Mesenchymal stem cell (in vitro differentiated cells and primary cell): ENCODE data around the gene DNAJA4.

Experiments used
- DNase-seq: peaks from one replicate; pipeline ENCODE4 v3.0.0-alpha.2; 2013
- H2AFZ ChIP-seq: one replicate; pipeline ENCODE4 v1.6.1; 2013; ENCODE audit warnings: low read depth, mild to moderate bottlenecking, control low read depth, inconsistent platforms, low read length, moderate library complexity
- H2AK5ac ChIP-seq: 2 replicates; pipeline ENCODE4 v1.6.1; 2013; ENCODE audit warnings: low read length, moderate library complexity, mild to moderate bottlenecking, inconsistent platforms; ENCODE audit not compliant: severe bottlenecking
- H2BK120ac ChIP-seq: one replicate; pipeline ENCODE4 v1.6.1; 2013; ENCODE audit warnings: low read depth, mild to moderate bottlenecking, inconsistent platforms, low read length, moderate library complexity
- H2BK12ac ChIP-seq, 2 experiments: one replicate each; pipeline ENCODE4 v1.6.1; 2013; ENCODE audit warnings: inconsistent platforms in 2 of 2, low read length in 2 of 2, mild to moderate bottlenecking in 2 of 2, moderate library complexity in 2 of 2, control low read depth in 1 of 2
- H2BK15ac ChIP-seq: one replicate; pipeline ENCODE4 v1.6.1; 2013; ENCODE audit warnings: mild to moderate bottlenecking, low read depth, inconsistent platforms; ENCODE audit not compliant: poor library complexity, severe bottlenecking
- H2BK5ac ChIP-seq: 2 replicates; pipeline ENCODE4 v1.6.1; 2013; ENCODE audit warnings: low read depth, mild to moderate bottlenecking, low read length, control low read depth, inconsistent platforms; ENCODE audit not compliant: poor library complexity, severe bottlenecking
- H3K14ac ChIP-seq, 2 experiments: one replicate each; pipeline ENCODE4 v1.6.1; 2013; ENCODE audit warnings: inconsistent platforms in 2 of 2, low read length in 2 of 2, control low read depth in 1 of 2, mild to moderate bottlenecking in 1 of 2, moderate library complexity in 1 of 2
- H3K18ac ChIP-seq, 2 experiments: one replicate each; pipeline ENCODE4 v1.6.1; 2013; ENCODE audit warnings: inconsistent platforms in 2 of 2, low read length in 2 of 2, control low read depth in 1 of 2, low read depth in 1 of 2, mild to moderate bottlenecking in 1 of 2
- H3K23ac ChIP-seq, 2 experiments: one replicate each; pipeline ENCODE4 v1.6.1; 2013; ENCODE audit warnings: inconsistent platforms in 2 of 2, low read length in 2 of 2, mild to moderate bottlenecking in 2 of 2, moderate library complexity in 2 of 2, control low read depth in 1 of 2
- H3K27ac ChIP-seq: 2 replicates; pipeline ENCODE4 v1.5.1; 2013; ENCODE audit warnings: mild to moderate bottlenecking, moderate library complexity, low read length, control low read depth, inconsistent platforms; ENCODE audit not compliant: poor library complexity, severe bottlenecking
- H3K27me3 ChIP-seq, 2 experiments: 2 replicates each; pipeline versions ENCODE4 v1.6.1 to v1.7.0; 2013; ENCODE audit warnings: low read length in 2 of 2, mild to moderate bottlenecking in 2 of 2, moderate library complexity in 2 of 2, control low read depth in 1 of 2, inconsistent platforms in 1 of 2; ENCODE audit not compliant: control insufficient read depth in 1 of 2, insufficient read depth in 1 of 2
- H3K36me3 ChIP-seq, 2 experiments: 2 replicates each; pipeline versions ENCODE4 v1.6.1 to v1.7.0; 2013; ENCODE audit warnings: low read length in 2 of 2, control low read depth in 1 of 2, inconsistent platforms in 1 of 2, low read depth in 1 of 2, mild to moderate bottlenecking in 1 of 2; ENCODE audit not compliant: insufficient read depth in 2 of 2, control insufficient read depth in 1 of 2
- H3K4ac ChIP-seq, 2 experiments: one replicate each; pipeline ENCODE4 v1.6.1; 2013; ENCODE audit warnings: inconsistent platforms in 2 of 2, low read length in 2 of 2, mild to moderate bottlenecking in 2 of 2, moderate library complexity in 2 of 2, control low read depth in 1 of 2, low read depth in 1 of 2
- H3K4me1 ChIP-seq: 2 replicates; pipeline ENCODE4 v1.6.1; 2013; ENCODE audit warnings: low read depth, low read length, control low read depth; ENCODE audit not compliant: control insufficient read depth, insufficient read depth
- H3K4me2 ChIP-seq: 2 replicates; pipeline ENCODE4 v1.6.1; 2013; ENCODE audit warnings: low read length, mild to moderate bottlenecking, inconsistent platforms; ENCODE audit not compliant: poor library complexity, severe bottlenecking
- H3K4me3 ChIP-seq, 2 experiments: 2 replicates each; pipeline versions ENCODE4 v1.5.1 to v1.7.0; 2013; ENCODE audit warnings: low read length in 2 of 2, mild to moderate bottlenecking in 2 of 2, control low read depth in 1 of 2, low read depth in 1 of 2; ENCODE audit not compliant: insufficient read depth in 1 of 2
- H3K79me1 ChIP-seq: replicated peaks from 2 replicates; pipeline ENCODE4 v1.6.1; 2013; ENCODE audit warnings: mild to moderate bottlenecking, control low read depth, low read length, inconsistent platforms; ENCODE audit not compliant: poor library complexity, severe bottlenecking
- H3K9ac ChIP-seq: 2 replicates; pipeline ENCODE4 v1.7.0; 2013; ENCODE audit warnings: mild to moderate bottlenecking, low read length, moderate library complexity
- H3K9me3 ChIP-seq: 2 replicates; pipeline ENCODE4 v1.7.0; 2013; ENCODE audit warnings: mild to moderate bottlenecking, low read length; ENCODE audit not compliant: control insufficient read depth
- H4K8ac ChIP-seq: one replicate; pipeline ENCODE4 v1.6.1; 2013; ENCODE audit warnings: inconsistent platforms, mild to moderate bottlenecking, low read length, moderate library complexity
- H4K91ac ChIP-seq: one replicate; pipeline ENCODE4 v1.6.1; 2013; ENCODE audit warnings: mild to moderate bottlenecking, low read length, inconsistent platforms
- WGBS: methylation state at CpG from one replicate; pipeline ENCODE4 v1.1.7; 2013; ENCODE audit warnings: mixed read lengths; 5-methylcytosine and 5-hydroxymethylcytosine counted together

The DNAJA4 gene

GRCh38 chr15:78222745-78223395, 41.5 kb upstream of the DNAJA4 start:
- Histone ChIP-seq H3K18ac (no peak overlapping the region), H2BK12ac (no peak overlapping the region), H2BK15ac (no peak overlapping the region), H3K27ac (no peak overlapping the region), H3K4ac (no peak overlapping the region), H3K79me1 (no peaks in the 10 kb centered on the region), H4K8ac (no peak overlapping the region), H3K23ac (no peak overlapping the region), H3K4me3 (no peak overlapping the region), H2AK5ac (no peak overlapping the region), H3K27me3 (peaks cover 0 to 19% of the 10 kb centered on the region in 2 experiments), H3K36me3 (no peaks in the 10 kb centered on the region), H2AFZ (no peak overlapping the region), H3K4me2 (no peak overlapping the region), H3K9me3 (no peaks in the 10 kb centered on the region), H2BK120ac (no peak overlapping the region), H4K91ac (no peak overlapping the region), H3K14ac (no peak overlapping the region), H3K9ac (no peak overlapping the region), H3K4me1 (no peaks in the 10 kb centered on the region), H2BK5ac (no peak overlapping the region)
- DNase-seq = no peak
- 97% methylated on average over 5 of the region's 5 CpGs for WGBS

DNA sequence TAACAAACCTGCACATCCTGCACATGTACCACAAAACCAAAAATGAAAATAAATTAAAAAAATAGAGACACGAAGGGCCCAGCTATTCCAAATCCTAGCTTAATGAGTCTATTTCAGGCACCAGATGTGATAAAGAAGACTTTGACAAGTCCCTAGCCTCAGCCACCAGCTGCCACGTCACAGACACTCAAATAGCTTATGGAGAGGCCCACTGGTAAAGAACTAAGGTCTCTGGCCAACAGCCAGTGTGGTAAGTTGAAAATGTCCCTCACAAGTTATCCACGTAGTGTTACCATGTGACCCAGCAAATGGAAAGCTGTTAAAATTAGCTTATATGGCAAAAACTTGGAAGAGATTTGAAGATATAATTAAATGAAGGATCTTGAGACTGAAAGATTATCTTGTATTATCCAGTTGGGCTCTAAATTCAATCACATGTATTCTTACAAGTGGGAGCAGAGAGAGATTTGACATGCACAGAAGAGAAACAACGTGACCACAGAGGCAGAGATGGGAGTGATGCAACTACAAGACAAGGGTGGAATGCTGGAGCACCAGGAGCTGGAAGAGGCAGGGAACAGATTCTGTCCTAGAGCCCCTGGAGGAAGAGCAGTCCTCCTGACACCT, 40.9 kb upstream of the DNAJA4 start:
- no peak overlapping the region for H2BK120ac ChIP-seq
- WGBS = 93% methylated on average over 4 of the region's 4 CpGs
- H2AFZ ChIP-seq = no peak overlapping the region
- no peaks in the 10 kb centered on the region for H3K79me1 ChIP-seq
- H4K91ac ChIP-seq = no peak overlapping the region
- H2BK12ac ChIP-seq = no peak overlapping the region
- no peak overlapping the region for H3K23ac ChIP-seq
- no peak overlapping the region for H2AK5ac ChIP-seq
- no peak overlapping the region for H3K4me3 ChIP-seq
- no peak overlapping the region for H2BK15ac ChIP-seq
- peak; percentile 50 for DNase-seq
- no peak overlapping the region for H3K14ac ChIP-seq
- H3K4ac ChIP-seq = no peak overlapping the region
- H3K27ac ChIP-seq = no peak overlapping the region
- no peak overlapping the region for H3K4me2 ChIP-seq
- H3K18ac ChIP-seq = peak overlapping the region in 1 of 2 experiments; percentile 22
- no peak overlapping the region for H2BK5ac ChIP-seq
- H3K9me3 ChIP-seq = no peaks in the 10 kb centered on the region
- H3K36me3 ChIP-seq = no peaks in the 10 kb centered on the region
- no peaks in the 10 kb centered on the region for H3K4me1 ChIP-seq
- peaks cover 0 to 23% of the 10 kb centered on the region in 2 experiments for H3K27me3 ChIP-seq
- no peak overlapping the region for H3K9ac ChIP-seq
- H4K8ac ChIP-seq = no peak overlapping the region

- no peak overlapping the region for H3K18ac ChIP-seq
- H3K36me3 ChIP-seq = no peaks in the 10 kb centered on the region
- no peaks in the 10 kb centered on the region for H3K4me1 ChIP-seq
- H3K4me2 ChIP-seq = no peak overlapping the region
- 100% methylated on average over 2 of the region's 2 CpGs for WGBS
- no peak overlapping the region for H3K9ac ChIP-seq
- no peak overlapping the region for H4K8ac ChIP-seq
- no peak overlapping the region for H3K4ac ChIP-seq
- H2BK12ac ChIP-seq = no peak overlapping the region
- no peak overlapping the region for H3K14ac ChIP-seq
- H2AK5ac ChIP-seq = no peak overlapping the region
- no peak overlapping the region for H2BK15ac ChIP-seq
- H3K27me3 ChIP-seq = peaks cover 0 to 26% of the 10 kb centered on the region in 2 experiments
- no peak overlapping the region for H2AFZ ChIP-seq
- no peak overlapping the region for H2BK5ac ChIP-seq
- no peaks in the 10 kb centered on the region for H3K79me1 ChIP-seq
- H3K4me3 ChIP-seq = no peak overlapping the region
- H2BK120ac ChIP-seq = no peak overlapping the region
- no peak overlapping the region for H3K23ac ChIP-seq
- H3K9me3 ChIP-seq = no peaks in the 10 kb centered on the region
- no peak overlapping the region for H4K91ac ChIP-seq
- no peak for DNase-seq
- no peak overlapping the region for H3K27ac ChIP-seq
Measured at GRCh38 chr15:78224023-78224411, 40.3 kb upstream of the DNAJA4 start.

- no peak for DNase-seq
- H3K4me1 ChIP-seq = no peaks in the 10 kb centered on the region
- no peak overlapping the region for H3K27ac ChIP-seq
- peaks cover 8 to 38% of the 10 kb centered on the region in 2 experiments for H3K27me3 ChIP-seq
- H4K8ac ChIP-seq = no peak overlapping the region
- H3K14ac ChIP-seq = no peak overlapping the region
- no peak overlapping the region for H2BK12ac ChIP-seq
- 83% methylated on average over 1 of the region's 3 CpGs for whole genome bisulfite sequencing
- no peak overlapping the region for H3K23ac ChIP-seq
- H3K4me2 ChIP-seq = no peak overlapping the region
- no peaks in the 10 kb centered on the region for H3K79me1 ChIP-seq
- no peak overlapping the region for H2AFZ ChIP-seq
- no peak overlapping the region for H2BK15ac ChIP-seq
- H3K9me3 ChIP-seq = no peaks in the 10 kb centered on the region
- no peak overlapping the region for H2AK5ac ChIP-seq
- H3K18ac ChIP-seq = no peak overlapping the region
- no peak overlapping the region for H3K4ac ChIP-seq
- no peak overlapping the region for H2BK5ac ChIP-seq
- no peak overlapping the region for H2BK120ac ChIP-seq
- H3K36me3 ChIP-seq = no peaks in the 10 kb centered on the region
- no peak overlapping the region for H4K91ac ChIP-seq
- H3K9ac ChIP-seq = no peak overlapping the region
- no peak overlapping the region for H3K4me3 ChIP-seq
Measured at GRCh38 chr15:78225783-78226541, 38.4 kb upstream of the DNAJA4 start.
